IPS DF 4.7 (cell line): Measurements from ENCODE around the gene PDGFA.

Source experiments
- DNase-seq: peaks from one replicate; pipeline ENCODE4 v3.0.0-alpha.2; 2013; ENCODE audit warnings: low spot score; ENCODE audit errors: extremely low read depth

PDGFA gene

GRCh38 chr7:519484-520390, at the start of gene PDGFA:
Gene PDGFA (minus strand): TSS chr7:519846. CDS start chr7:519001, 845 bp downstream.
- no peak for DNase-seq

- no peak for DNase-seq
Observed at GRCh38 chr7:568031-568951, 48.6 kb upstream of the PDGFA start.

GRCh38 chr7:567305-567883, 47.7 kb upstream of the PDGFA start:
- no peak for DNase-seq

- DNase-seq = no peak
Observed at GRCh38 chr7:566100-566499, 46.5 kb upstream of the PDGFA start.

GRCh38 chr7:564176-564865, 44.7 kb upstream of the PDGFA start:
- DNase-seq = no peak

- no peak for DNase-seq
Observed at GRCh38 chr7:563629-564170, 44.1 kb upstream of the PDGFA start.

- no peak for DNase-seq
Observed at GRCh38 chr7:562789-563628, 43.4 kb upstream of the PDGFA start.

GRCh38 chr7:562374-562675, 42.7 kb upstream of the PDGFA start:
- no peak for DNase-seq

GRCh38 chr7:561631-562373, 42.2 kb upstream of the PDGFA start:
- DNase-seq = no peak

- DNase-seq = no peak
Observed at GRCh38 chr7:560966-561630, 41.5 kb upstream of the PDGFA start.

- no peak for DNase-seq
Observed at GRCh38 chr7:559396-559705, 39.7 kb upstream of the PDGFA start.

- no peak for DNase-seq
Observed at GRCh38 chr7:557558-557881, 37.9 kb upstream of the PDGFA start.

GRCh38 chr7:556837-557557, 37.4 kb upstream of the PDGFA start:
- DNase-seq = no peak

- no peak for DNase-seq
Observed at GRCh38 chr7:556291-556826, 36.7 kb upstream of the PDGFA start.

- DNase-seq = no peak
Observed at GRCh38 chr7:555551-556160, 36.0 kb upstream of the PDGFA start.

GRCh38 chr7:553636-554111, 34.0 kb upstream of the PDGFA start:
- DNase-seq = no peak

- DNase-seq = no peak
Observed at GRCh38 chr7:552868-553635, 33.4 kb upstream of the PDGFA start.
